GM21576 (cell line): ENCODE measurements around the gene LUC7L3.
"Not testable (repeated sequence)": the region's sequence is repeated elsewhere in the genome, so short reads cannot be mapped to it uniquely, and the experiment has no call there.

ENCODE experiments used
- ATAC-seq: cut with Tn5 transposase; IDR thresholded peaks from one replicate; pipeline ENCODE4 v1.9.1; 2021; ENCODE audit warnings: mild to moderate bottlenecking, moderate library complexity; ENCODE audit not compliant: unreplicated experiment

Gene LUC7L3

GRCh38 chr17:50719144-50719923, at the start of gene LUC7L3:
Gene LUC7L3 (plus strand): TSS chr17:50719603. CDS start chr17:50719733, 130 bp downstream.
- ATAC-seq, result peak; percentile 86

- no peak for ATAC-seq
These were observed 47.3 kb upstream of the LUC7L3 start for GRCh38 chr17:50672071-50672470.

GRCh38 chr17:50672831-50673551, 46.4 kb upstream of the LUC7L3 start:
- no peak for ATAC-seq

- ATAC-seq, result no peak
These were observed 44.2 kb upstream of the LUC7L3 start for GRCh38 chr17:50675190-50675589.

- ATAC-seq, result no peak
These were observed 43.8 kb upstream of the LUC7L3 start for GRCh38 chr17:50675627-50676026.

GRCh38 chr17:50676065-50676975, 43.1 kb upstream of the LUC7L3 start:
- ATAC-seq, result no peak

- ATAC-seq, result no peak
These were observed 41.5 kb upstream of the LUC7L3 start for GRCh38 chr17:50677851-50678375.

- ATAC-seq, result no peak
These were observed 40.3 kb upstream of the LUC7L3 start for GRCh38 chr17:50679008-50679544.

- ATAC-seq, result no peak
These were observed 39.3 kb upstream of the LUC7L3 start for GRCh38 chr17:50680126-50680525.

GRCh38 chr17:50680543-50681262, 38.7 kb upstream of the LUC7L3 start:
- ATAC-seq, result not testable (repeated sequence)

- ATAC-seq, result no peak
These were observed 37.9 kb upstream of the LUC7L3 start for GRCh38 chr17:50681263-50682200.

- ATAC-seq, result no peak
These were observed 37.0 kb upstream of the LUC7L3 start for GRCh38 chr17:50682441-50682840.

- ATAC-seq, result no peak
These were observed 36.5 kb upstream of the LUC7L3 start for GRCh38 chr17:50682938-50683337.

- no peak for ATAC-seq
These were observed 35.7 kb upstream of the LUC7L3 start for GRCh38 chr17:50683434-50684287.

GRCh38 chr17:50684288-50684611, 35.2 kb upstream of the LUC7L3 start:
- ATAC-seq, result no peak

- no peak for ATAC-seq
These were observed 34.6 kb upstream of the LUC7L3 start for GRCh38 chr17:50684612-50685333.

GRCh38 chr17:50685334-50685665, 34.1 kb upstream of the LUC7L3 start:
- no peak for ATAC-seq
